OCI-LY1 (cell line): ENCODE data around the gene BMPR2.

ENCODE experiments used
- H2AFZ ChIP-seq: fragments of 200-600 bp; sonication (generic), shearing (Covaris generic); 2 replicates; pipeline ENCODE4 v1.6.0; 2014; ENCODE audit warnings: antibody characterized with exemption, mild to moderate bottlenecking, low read length
- H3F3A ChIP-seq: fragments of 200-600 bp; sonication (generic), shearing (Covaris generic); 2 replicates; pipeline ENCODE4 v1.6.0; 2014; ENCODE audit warnings: mild to moderate bottlenecking, antibody characterized with exemption, low read length, moderate library complexity; ENCODE audit not compliant: insufficient read depth
- H3K27ac ChIP-seq: fragments of 200-600 bp; sonication (generic); 2 replicates; pipeline ENCODE4 v1.5.1; 2014; ENCODE audit warnings: low read length, mixed run types, mild to moderate bottlenecking, low read depth; ENCODE audit not compliant: poor library complexity, severe bottlenecking
- H3K27me3 ChIP-seq: fragments of 200-600 bp; sonication (generic); 2 replicates; pipeline ENCODE4 v1.6.0; 2014; ENCODE audit warnings: antibody characterized with exemption, mild to moderate bottlenecking, low read length, moderate library complexity; ENCODE audit not compliant: insufficient read depth
- H3K36me3 ChIP-seq: fragments of 200-600 bp; sonication (generic); 2 replicates; pipeline ENCODE4 v1.6.1; 2014; ENCODE audit warnings: mild to moderate bottlenecking, antibody characterized with exemption, low read length, moderate library complexity, mixed read lengths; ENCODE audit not compliant: insufficient read depth
- H3K4me1 ChIP-seq: fragments of 200-600 bp; sonication (generic); 2 replicates; pipeline ENCODE4 v1.5.1; 2014; ENCODE audit warnings: mild to moderate bottlenecking, low read length, moderate library complexity; ENCODE audit not compliant: insufficient read depth, severe bottlenecking
- H3K4me2 ChIP-seq: fragments of 200-600 bp; sonication (generic), shearing (Covaris generic); 2 replicates; pipeline ENCODE4 v1.6.1; 2014; ENCODE audit warnings: low read length
- H3K4me3 ChIP-seq: fragments of 200-600 bp; sonication (generic); 2 replicates; pipeline ENCODE4 v1.5.1; 2014; ENCODE audit warnings: low read length, low read depth, mild to moderate bottlenecking, mixed read lengths; ENCODE audit not compliant: poor library complexity, severe bottlenecking
- H3K79me2 ChIP-seq: fragments of 200-600 bp; shearing (Covaris generic); 2 replicates; pipeline ENCODE4 v1.6.1; 2016; ENCODE audit warnings: mixed run types, low read length, mixed read lengths; ENCODE audit not compliant: insufficient read depth
- H3K9ac ChIP-seq: fragments of 200-600 bp; sonication (generic), shearing (Covaris generic); 2 replicates; pipeline ENCODE4 v1.6.1; 2014; ENCODE audit warnings: mild to moderate bottlenecking, low read length, mixed read lengths
- H3K9me2 ChIP-seq: fragments of 200-600 bp; sonication (generic), shearing (Covaris generic); 2 replicates; pipeline ENCODE4 v1.6.1; 2014; ENCODE audit warnings: low read depth, mild to moderate bottlenecking, low read length, mixed read lengths
- H3K9me3 ChIP-seq: fragments of 200-600 bp; shearing (Covaris generic); 2 replicates; pipeline ENCODE4 v1.6.1; 2014; ENCODE audit warnings: low read length, mixed read lengths
- H4K20me1 ChIP-seq: fragments of 200-600 bp; sonication (generic), shearing (Covaris generic); 2 replicates; pipeline ENCODE4 v1.6.0; 2016; ENCODE audit warnings: mild to moderate bottlenecking, low read length; ENCODE audit not compliant: insufficient read depth
- EZH2 ChIP-seq: fragments of 200-600 bp; sonication (generic), shearing (Covaris generic); IDR thresholded peaks from 2 replicates; pipeline ENCODE4 v1.8.0; 2017; ENCODE audit warnings: borderline replicate concordance, mixed run types, mild to moderate bottlenecking, antibody characterized with exemption, low read length, moderate library complexity, mixed read lengths
- TF ChIP-seq, protein P1 (sequence below): fragments of 200-600 bp; sonication (generic), shearing (Covaris generic); IDR thresholded peaks from 2 replicates; pipeline ENCODE4 v1.5.1; 2017; ENCODE audit warnings: mild to moderate bottlenecking, antibody characterized with exemption, low read length, moderate library complexity, mixed read lengths

BMPR2 gene

DNA sequence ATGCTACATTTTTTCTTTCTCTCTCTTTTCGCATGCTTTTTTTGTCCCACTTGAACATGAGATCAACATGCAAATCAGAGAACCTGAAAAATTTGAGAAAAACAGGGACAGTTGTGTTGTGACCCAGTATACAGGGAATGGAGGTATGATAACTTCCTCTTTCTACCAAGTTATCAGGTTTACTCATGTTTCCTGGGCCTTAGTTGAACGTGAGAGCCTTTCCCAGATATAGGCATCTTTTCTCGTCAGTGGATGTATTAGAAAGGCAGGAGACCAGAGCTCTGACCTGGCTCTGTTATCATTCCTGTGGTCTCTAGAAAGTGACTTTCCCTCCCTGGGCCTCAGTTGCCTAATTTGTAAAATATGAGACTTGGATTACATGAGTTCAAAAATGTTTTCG is 228.6 kb downstream of the BMPR2 start:
- Histone ChIP-seq H3K4me2 (no peak overlapping the region), H3K9ac (no peak overlapping the region), H3K27ac (no peak overlapping the region), H3K9me2 (no peaks in the 10 kb centered on the region), H3F3A (no peaks in the 10 kb centered on the region), H3K4me1 (no peaks in the 10 kb centered on the region), H4K20me1 (no peaks in the 10 kb centered on the region), H2AFZ (no peak overlapping the region), H3K9me3 (no peaks in the 10 kb centered on the region), H3K36me3 (no peaks in the 10 kb centered on the region), H3K27me3 (no peaks in the 10 kb centered on the region), H3K79me2 (no peaks in the 10 kb centered on the region), H3K4me3 (no peak overlapping the region)
- TF ChIP-seq, protein P1, sequence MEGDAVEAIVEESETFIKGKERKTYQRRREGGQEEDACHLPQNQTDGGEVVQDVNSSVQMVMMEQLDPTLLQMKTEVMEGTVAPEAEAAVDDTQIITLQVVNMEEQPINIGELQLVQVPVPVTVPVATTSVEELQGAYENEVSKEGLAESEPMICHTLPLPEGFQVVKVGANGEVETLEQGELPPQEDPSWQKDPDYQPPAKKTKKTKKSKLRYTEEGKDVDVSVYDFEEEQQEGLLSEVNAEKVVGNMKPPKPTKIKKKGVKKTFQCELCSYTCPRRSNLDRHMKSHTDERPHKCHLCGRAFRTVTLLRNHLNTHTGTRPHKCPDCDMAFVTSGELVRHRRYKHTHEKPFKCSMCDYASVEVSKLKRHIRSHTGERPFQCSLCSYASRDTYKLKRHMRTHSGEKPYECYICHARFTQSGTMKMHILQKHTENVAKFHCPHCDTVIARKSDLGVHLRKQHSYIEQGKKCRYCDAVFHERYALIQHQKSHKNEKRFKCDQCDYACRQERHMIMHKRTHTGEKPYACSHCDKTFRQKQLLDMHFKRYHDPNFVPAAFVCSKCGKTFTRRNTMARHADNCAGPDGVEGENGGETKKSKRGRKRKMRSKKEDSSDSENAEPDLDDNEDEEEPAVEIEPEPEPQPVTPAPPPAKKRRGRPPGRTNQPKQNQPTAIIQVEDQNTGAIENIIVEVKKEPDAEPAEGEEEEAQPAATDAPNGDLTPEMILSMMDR = no peak
- no peak for TF ChIP-seq EZH2

DNA sequence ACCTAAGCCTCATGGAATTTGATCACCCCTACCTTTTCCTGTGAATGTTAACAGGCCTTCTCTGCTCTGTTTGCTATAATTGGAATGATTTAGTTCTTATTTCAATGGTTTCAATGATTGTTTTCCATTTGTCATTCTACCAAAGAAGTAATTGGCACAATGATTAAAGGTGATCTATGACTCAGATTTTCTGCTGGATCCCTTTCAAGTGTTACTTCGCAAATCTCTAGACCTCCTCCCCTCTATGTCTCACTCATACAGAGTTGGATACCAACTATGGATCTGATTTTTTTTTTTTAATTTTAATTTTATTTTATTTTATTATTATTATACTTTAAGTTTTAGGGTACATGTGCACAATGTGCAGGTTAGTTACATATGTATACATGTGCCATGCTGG is 229.0 kb downstream of the BMPR2 start:
- TF ChIP-seq EZH2 = no peak
- TF ChIP-seq, protein P1 = no peak
- no peak overlapping the region for H3K4me3 ChIP-seq
- no peak overlapping the region for H2AFZ ChIP-seq
- no peaks in the 10 kb centered on the region for H3K27me3 ChIP-seq
- no peaks in the 10 kb centered on the region for H3F3A ChIP-seq
- no peak overlapping the region for H3K27ac ChIP-seq
- H3K4me2 ChIP-seq = no peak overlapping the region
- no peaks in the 10 kb centered on the region for H3K79me2 ChIP-seq
- H3K9me3 ChIP-seq = no peaks in the 10 kb centered on the region
- H3K4me1 ChIP-seq = no peaks in the 10 kb centered on the region
- H3K36me3 ChIP-seq = no peaks in the 10 kb centered on the region
- no peaks in the 10 kb centered on the region for H3K9me2 ChIP-seq
- H4K20me1 ChIP-seq = no peaks in the 10 kb centered on the region
- H3K9ac ChIP-seq = no peak overlapping the region

GRCh38 chr2:202608142-202608852 is 232.2 kb downstream of the BMPR2 start:
- Histone ChIP-seq H3K9ac (no peak overlapping the region), H3F3A (no peaks in the 10 kb centered on the region), H2AFZ (no peak overlapping the region), H3K4me2 (no peak overlapping the region), H3K27me3 (no peaks in the 10 kb centered on the region; the same call in 1 of the 2 replicates), H3K4me1 (no peaks in the 10 kb centered on the region), H3K9me3 (no peaks in the 10 kb centered on the region), H3K27ac (no peak overlapping the region), H4K20me1 (no peaks in the 10 kb centered on the region), H3K4me3 (no peak overlapping the region), H3K79me2 (no peaks in the 10 kb centered on the region), H3K36me3 (no peaks in the 10 kb centered on the region), H3K9me2 (no peaks in the 10 kb centered on the region)
- TF ChIP-seq, protein P1 = no peak
- TF ChIP-seq EZH2 = no peak
